Neuronal stem cell (in vitro differentiated cells): ENCODE measurements around the gene KAT2A.
A peak's percentile ranks its signal among the peaks of the same experiment; 100 is the strongest.

Experiments
- DNase-seq: peaks from one replicate; pipeline ENCODE4 v3.0.0-alpha.2; 2013; ENCODE audit warnings: low spot score
- H2AFZ ChIP-seq: one replicate; pipeline ENCODE4 v1.6.1; 2013; ENCODE audit warnings: mild to moderate bottlenecking, low read length, inconsistent platforms
- H2AK5ac ChIP-seq: 2 replicates; pipeline ENCODE4 v1.6.1; 2013; ENCODE audit warnings: low read depth, mild to moderate bottlenecking, inconsistent platforms, low read length, moderate library complexity, mixed read lengths
- H2BK120ac ChIP-seq: 2 replicates; pipeline ENCODE4 v1.6.1; 2013; ENCODE audit warnings: low read depth, mild to moderate bottlenecking, inconsistent platforms, low read length, moderate library complexity, mixed read lengths
- H2BK12ac ChIP-seq: one replicate; pipeline ENCODE4 v1.6.1; 2013; ENCODE audit warnings: low read length, inconsistent platforms
- H2BK15ac ChIP-seq: 2 replicates; pipeline ENCODE4 v1.6.1; 2013; ENCODE audit warnings: mild to moderate bottlenecking, low read length, inconsistent platforms, mixed read lengths
- H2BK5ac ChIP-seq: one replicate; pipeline ENCODE4 v1.6.1; 2013; ENCODE audit warnings: inconsistent platforms, mild to moderate bottlenecking, low read length, moderate library complexity
- H3K14ac ChIP-seq: one replicate; pipeline ENCODE4 v1.6.1; 2013; ENCODE audit warnings: low read length, inconsistent platforms
- H3K18ac ChIP-seq: 2 replicates; pipeline ENCODE4 v1.6.1; 2013; ENCODE audit warnings: low read length, inconsistent platforms
- H3K23ac ChIP-seq: 2 replicates; pipeline ENCODE4 v1.6.1; 2013; ENCODE audit warnings: low read depth, mild to moderate bottlenecking, mixed read lengths, low read length, inconsistent platforms; ENCODE audit not compliant: poor library complexity
- H3K27ac ChIP-seq: replicated peaks from 3 replicates; pipeline ENCODE4 v1.5.1; 2013; ENCODE audit warnings: low read length, inconsistent platforms
- H3K27me3 ChIP-seq, 3 experiments: 2 replicates each; pipeline ENCODE4 v1.6.1; 2013; ENCODE audit warnings: low read length in 3 of 3, mild to moderate bottlenecking in 2 of 3, inconsistent platforms in 1 of 3, low read depth in 1 of 3, mixed read lengths in 1 of 3, moderate library complexity in 1 of 3; ENCODE audit not compliant: control insufficient read depth in 3 of 3, insufficient read depth in 3 of 3
- H3K36me3 ChIP-seq, 2 donors: replicated peaks in 1 of 2; 2 replicates each; pipeline ENCODE4 v1.6.1; 2013; ENCODE audit warnings: low read length in 2 of 2; ENCODE audit not compliant: control insufficient read depth in 2 of 2, insufficient read depth in 2 of 2
- H3K4ac ChIP-seq: 2 replicates; pipeline ENCODE4 v1.6.1; 2013; ENCODE audit warnings: inconsistent platforms, mild to moderate bottlenecking, low read length, moderate library complexity
- H3K4me1 ChIP-seq, 2 donors: 1 replicate in 1 of 2; 2 replicates in 1 of 2; pipeline ENCODE4 v1.6.1; 2013; ENCODE audit warnings: low read length in 2 of 2, low read depth in 1 of 2; ENCODE audit not compliant: control insufficient read depth in 2 of 2, insufficient read depth in 1 of 2
- H3K4me2 ChIP-seq: one replicate; pipeline ENCODE4 v1.6.1; 2013; ENCODE audit warnings: mild to moderate bottlenecking, low read length, inconsistent platforms; ENCODE audit not compliant: insufficient read depth, poor library complexity, severe bottlenecking
- H3K4me3 ChIP-seq, 2 donors: 2 replicates each; pipeline ENCODE4 v1.5.1; 2013; ENCODE audit warnings: low read length in 2 of 2, mild to moderate bottlenecking in 2 of 2, inconsistent platforms in 1 of 2, moderate library complexity in 1 of 2
- H3K79me1 ChIP-seq: one replicate; pipeline ENCODE4 v1.6.1; 2013; ENCODE audit warnings: low read depth, mild to moderate bottlenecking, inconsistent platforms, low read length, moderate library complexity
- H3K9ac ChIP-seq: one replicate; pipeline ENCODE4 v1.6.1; 2013; ENCODE audit warnings: mild to moderate bottlenecking, low read depth, low read length, inconsistent platforms; ENCODE audit not compliant: poor library complexity
- H3K9me3 ChIP-seq, 2 donors: replicated peaks in 1 of 2; 2 replicates each; pipeline versions ENCODE3 to v1.6.1; 2013; ENCODE audit warnings: low read length in 2 of 2, mild to moderate bottlenecking in 2 of 2, inconsistent platforms in 1 of 2, low read depth in 1 of 2, mixed read lengths in 1 of 2, moderate library complexity in 1 of 2; ENCODE audit not compliant: control insufficient read depth in 2 of 2, insufficient read depth in 1 of 2
- H4K8ac ChIP-seq: one replicate; pipeline ENCODE4 v1.6.1; 2013; ENCODE audit warnings: low read depth, mild to moderate bottlenecking, inconsistent platforms, low read length, moderate library complexity
- H4K91ac ChIP-seq: one replicate; pipeline ENCODE4 v1.6.1; 2013; ENCODE audit warnings: low read length, low read depth, mild to moderate bottlenecking, inconsistent platforms; ENCODE audit not compliant: poor library complexity
- WGBS, 2 donors: extraction: QIAGEN DNeasy Blood & Tissue Kit; methylation state at CpG; one replicate each; pipeline ENCODE4 v1.1.7; 2013; ENCODE audit warnings: missing lambda C conversion rate in 2 of 2, mixed read lengths in 1 of 2; ENCODE audit not compliant: insufficient read length in 2 of 2, insufficient replicate concordance in 1 of 2; ENCODE audit errors: extremely low coverage in 2 of 2; 5-methylcytosine and 5-hydroxymethylcytosine counted together

Gene KAT2A

GRCh38 chr17:42126836-42127235, 5.7 kb upstream of the KAT2A start:
- no peak overlapping the region for H2BK5ac ChIP-seq
- peaks cover 32 to 75% of the 10 kb centered on the region in 2 donors for H3K36me3 ChIP-seq
- H3K79me1 ChIP-seq: no peaks in the 10 kb centered on the region
- H3K4ac ChIP-seq: no peak overlapping the region
- no peak overlapping the region for H2AK5ac ChIP-seq
- H3K27ac ChIP-seq: no peak overlapping the region
- H3K4me2 ChIP-seq: no peak overlapping the region
- no CpG with 5 or more reads among the region's 3 CpGs for WGBS, 2 donors
- no peak overlapping the region for H3K14ac ChIP-seq
- H3K9ac ChIP-seq: no peak overlapping the region
- H4K91ac ChIP-seq: no peak overlapping the region
- H4K8ac ChIP-seq: no peak overlapping the region
- no peak for DNase-seq
- peaks cover 0 to 10% of the 10 kb centered on the region in 2 donors for H3K4me1 ChIP-seq
- no peak overlapping the region for H3K4me3 ChIP-seq
- H2BK15ac ChIP-seq: no peak overlapping the region
- peaks cover 0 to 3% of the 10 kb centered on the region in 2 donors for H3K9me3 ChIP-seq
- H3K18ac ChIP-seq: no peak overlapping the region
- no peak overlapping the region for H3K23ac ChIP-seq
- H2BK120ac ChIP-seq: no peak overlapping the region
- no peaks in the 10 kb centered on the region for H3K27me3 ChIP-seq
- no peak overlapping the region for H2BK12ac ChIP-seq
- H2AFZ ChIP-seq: no peak overlapping the region

GRCh38 chr17:42125565-42125964, 4.4 kb upstream of the KAT2A start:
- no peak overlapping the region for H2BK120ac ChIP-seq
- DNase-seq: no peak
- no peaks in the 10 kb centered on the region for H3K27me3 ChIP-seq
- no peak overlapping the region for H2BK15ac ChIP-seq
- H3K4ac ChIP-seq: no peak overlapping the region
- no peak overlapping the region for H2BK5ac ChIP-seq
- H4K8ac ChIP-seq: no peak overlapping the region
- H4K91ac ChIP-seq: no peak overlapping the region
- H2AFZ ChIP-seq: no peak overlapping the region
- no peak overlapping the region for H3K9ac ChIP-seq
- H3K23ac ChIP-seq: no peak overlapping the region
- H3K9me3 ChIP-seq: peaks cover 0 to 3% of the 10 kb centered on the region in 2 donors
- no peak overlapping the region for H2AK5ac ChIP-seq
- no CpG with 5 or more reads among the region's 12 CpGs for WGBS, 2 donors
- no peak overlapping the region for H3K14ac ChIP-seq
- H2BK12ac ChIP-seq: no peak overlapping the region
- no peak overlapping the region for H3K18ac ChIP-seq
- peaks cover 32 to 69% of the 10 kb centered on the region in 2 donors for H3K36me3 ChIP-seq
- no peak overlapping the region for H3K27ac ChIP-seq
- H3K4me3 ChIP-seq: no peak overlapping the region
- no peak overlapping the region for H3K4me2 ChIP-seq
- H3K4me1 ChIP-seq: peaks cover 5 to 11% of the 10 kb centered on the region in 2 donors
- no peaks in the 10 kb centered on the region for H3K79me1 ChIP-seq

GRCh38 chr17:42124256-42124655, 3.1 kb upstream of the KAT2A start:
- H3K4me3 ChIP-seq: no peak overlapping the region
- no peak overlapping the region for H3K4me2 ChIP-seq
- H3K27ac ChIP-seq: no peak overlapping the region
- H3K79me1 ChIP-seq: no peaks in the 10 kb centered on the region
- no peak overlapping the region for H2AFZ ChIP-seq
- H3K9me3 ChIP-seq: peaks cover 0 to 3% of the 10 kb centered on the region in 2 donors
- H2BK120ac ChIP-seq: no peak overlapping the region
- no peak overlapping the region for H3K9ac ChIP-seq
- no peak overlapping the region for H2AK5ac ChIP-seq
- no CpG with 5 or more reads among the region's 3 CpGs for WGBS, 2 donors
- H2BK12ac ChIP-seq: no peak overlapping the region
- no peaks in the 10 kb centered on the region for H3K27me3 ChIP-seq
- peaks cover 24 to 63% of the 10 kb centered on the region in 2 donors for H3K36me3 ChIP-seq
- H3K14ac ChIP-seq: no peak overlapping the region
- no peak overlapping the region for H3K23ac ChIP-seq
- no peak overlapping the region for H4K91ac ChIP-seq
- no peak overlapping the region for H2BK5ac ChIP-seq
- H2BK15ac ChIP-seq: peak overlapping the region; percentile 58
- no peak overlapping the region for H3K18ac ChIP-seq
- no peak for DNase-seq
- H4K8ac ChIP-seq: no peak overlapping the region
- H3K4me1 ChIP-seq: peaks cover 6 to 12% of the 10 kb centered on the region in 2 donors
- no peak overlapping the region for H3K4ac ChIP-seq

GRCh38 chr17:42122371-42123303, 1.5 kb upstream of the KAT2A start, which contains the start of gene HSPB9:
Gene HSPB9, plus strand, starts transcription at chr17:42122804. Its CDS starts 47 bp downstream, at chr17:42122851.
- WGBS, 2 donors: no CpG with 5 or more reads among the region's 61 CpGs
- peak within 1 kb of the TSS; percentile 84 for H2BK15ac ChIP-seq
- no peak within 1 kb of the TSS for H3K4me3 ChIP-seq
- H3K18ac ChIP-seq: peak within 1 kb of the TSS; percentile 88
- H4K8ac ChIP-seq: no peak within 1 kb of the TSS
- H3K9ac ChIP-seq: peak within 1 kb of the TSS; percentile 60
- H3K4ac ChIP-seq: no peak within 1 kb of the TSS
- peak within 1 kb of the TSS; percentile 35 for H2BK120ac ChIP-seq
- peak within 1 kb of the TSS; percentile 44 for H2BK5ac ChIP-seq
- peak within 1 kb of the TSS; percentile 97 for H2AFZ ChIP-seq
- peak within 1 kb of the TSS; percentile 79 for H2AK5ac ChIP-seq
- no peaks in the 10 kb centered on the region for H3K79me1 ChIP-seq
- no peak within 1 kb of the TSS for H4K91ac ChIP-seq
- peak within 1 kb of the TSS; percentile 73 for H2BK12ac ChIP-seq
- H3K36me3 ChIP-seq: peaks cover 15 to 63% of the 10 kb centered on the region in 2 donors
- peak within 1 kb of the TSS; percentile 86 for H3K23ac ChIP-seq
- no peaks in the 10 kb centered on the region for H3K27me3 ChIP-seq
- peaks cover 0 to 3% of the 10 kb centered on the region in 2 donors for H3K9me3 ChIP-seq
- H3K14ac ChIP-seq: peak within 1 kb of the TSS; percentile 49
- peaks cover 6 to 12% of the 10 kb centered on the region in 2 donors for H3K4me1 ChIP-seq
- DNase-seq: no peak
- peak within 1 kb of the TSS; percentile 39 for H3K4me2 ChIP-seq
- peak within 1 kb of the TSS; percentile 9 for H3K27ac ChIP-seq
